ENCODE measurements around the gene FASN.

FASN gene

GRCh38 chr17:82105882-82106687 is 8.0 kb upstream of the FASN start:
- H3K9ac ChIP-seq (ENCODE audit: low read length): peak overlapping the region; percentile 70
- peak overlapping the region; percentile 68 for H3K27ac ChIP-seq (ENCODE audit: low read depth, low read length)
- no peaks in the 10 kb centered on the region for H3K79me2 ChIP-seq (ENCODE audit: insufficient read depth, low read length)
- H3K36me3 ChIP-seq (ENCODE audit: low read length): no peaks in the 10 kb centered on the region
- TF ChIP-seq EZH2phosphoT487 (conservative IDR thresholded peaks at IDR 0.05; ENCODE audit: low read length) (no peak), CTCF (IDR thresholded peaks at IDR 0.05; ENCODE audit: insufficient read depth, low read length, poor library complexity, severe bottlenecking) (peak; percentile 45)
- H3K9me2 ChIP-seq (replicated peaks; ENCODE audit: insufficient read depth, low read length): no peaks in the 10 kb centered on the region
- H2AFZ ChIP-seq (ENCODE audit: low read depth, low read length, severe bottlenecking): peak overlapping the region; percentile 74
- peak overlapping the region; percentile 49 for H3K4me3 ChIP-seq (ENCODE audit: insufficient read depth, low read length, poor library complexity, severe bottlenecking)
- H3F3A ChIP-seq (ENCODE audit: insufficient read depth): peaks cover 18% of the 10 kb centered on the region
- H3K27me3 ChIP-seq (ENCODE audit: low read length): no peaks in the 10 kb centered on the region
- no peaks in the 10 kb centered on the region for H3K9me3 ChIP-seq (ENCODE audit: insufficient read depth, low read length)
- peak overlapping the region; percentile 66 for H3K4me2 ChIP-seq (ENCODE audit: low read depth, low read length, poor library complexity, severe bottlenecking)
- H4K20me1 ChIP-seq (ENCODE audit: low read depth, low read length): no peaks in the 10 kb centered on the region

GRCh38 chr17:82105417-82105881 is 7.4 kb upstream of the FASN start:
- peak overlapping the region; percentile 66 for H3K4me2 ChIP-seq (ENCODE audit: low read depth, low read length, poor library complexity, severe bottlenecking)
- H3F3A ChIP-seq (ENCODE audit: insufficient read depth): peaks cover 23% of the 10 kb centered on the region
- peak overlapping the region; percentile 68 for H3K27ac ChIP-seq (ENCODE audit: low read depth, low read length)
- no peak overlapping the region for H2AFZ ChIP-seq (ENCODE audit: low read depth, low read length, severe bottlenecking)
- H3K27me3 ChIP-seq (ENCODE audit: low read length): no peaks in the 10 kb centered on the region
- H3K9ac ChIP-seq (ENCODE audit: low read length): peak overlapping the region; percentile 70
- no peaks in the 10 kb centered on the region for H3K79me2 ChIP-seq (ENCODE audit: insufficient read depth, low read length)
- H3K36me3 ChIP-seq (ENCODE audit: low read length): no peaks in the 10 kb centered on the region
- H3K9me2 ChIP-seq (replicated peaks; ENCODE audit: insufficient read depth, low read length): no peaks in the 10 kb centered on the region
- peak overlapping the region; percentile 49 for H3K4me3 ChIP-seq (ENCODE audit: insufficient read depth, low read length, poor library complexity, severe bottlenecking)
- no peaks in the 10 kb centered on the region for H3K9me3 ChIP-seq (ENCODE audit: insufficient read depth, low read length)
- H4K20me1 ChIP-seq (ENCODE audit: low read depth, low read length): no peaks in the 10 kb centered on the region
- TF ChIP-seq EZH2phosphoT487 (conservative IDR thresholded peaks at IDR 0.05; ENCODE audit: low read length): no peak
- no peak for TF ChIP-seq CTCF (IDR thresholded peaks at IDR 0.05; ENCODE audit: insufficient read depth, low read length, poor library complexity, severe bottlenecking)

GRCh38 chr17:82104797-82105416 is 6.9 kb upstream of the FASN start:
- Histone ChIP-seq H3K36me3 (ENCODE audit: low read length) (no peaks in the 10 kb centered on the region), H2AFZ (ENCODE audit: low read depth, low read length, severe bottlenecking) (no peak overlapping the region), H3K9ac (ENCODE audit: low read length) (no peak overlapping the region), H3K79me2 (ENCODE audit: insufficient read depth, low read length) (no peaks in the 10 kb centered on the region), H3K4me2 (ENCODE audit: low read depth, low read length, poor library complexity, severe bottlenecking) (peak overlapping the region; percentile 66), H3K27ac (ENCODE audit: low read depth, low read length) (no peak overlapping the region), H4K20me1 (ENCODE audit: low read depth, low read length) (no peaks in the 10 kb centered on the region), H3K9me2 (replicated peaks; ENCODE audit: insufficient read depth, low read length) (no peaks in the 10 kb centered on the region), H3K9me3 (ENCODE audit: insufficient read depth, low read length) (no peaks in the 10 kb centered on the region), H3K4me3 (ENCODE audit: insufficient read depth, low read length, poor library complexity, severe bottlenecking) (no peak overlapping the region), H3F3A (ENCODE audit: insufficient read depth) (peaks cover 28% of the 10 kb centered on the region), H3K27me3 (ENCODE audit: low read length) (no peaks in the 10 kb centered on the region)
- no peak for TF ChIP-seq EZH2phosphoT487 (conservative IDR thresholded peaks at IDR 0.05; ENCODE audit: low read length)
- no peak for TF ChIP-seq CTCF (IDR thresholded peaks at IDR 0.05; ENCODE audit: insufficient read depth, low read length, poor library complexity, severe bottlenecking)

Data from SU-DHL-6 (cell line).